ENCODE data around the gene BCAS3.
A peak's percentile ranks its signal among the peaks of the same experiment; 100 is the strongest.
"Not testable (repeated sequence)": the region's sequence is repeated elsewhere in the genome, so short reads cannot be mapped to it uniquely, and the experiment has no call there.

BCAS3 gene

GRCh38 chr17:60804831-60805230, 127.2 kb downstream of the BCAS3 start:
- no peak for DNase-seq

- DNase-seq: no peak
These were observed 131.8 kb downstream of the BCAS3 start for GRCh38 chr17:60809421-60809820.

GRCh38 chr17:60814941-60815340, 137.3 kb downstream of the BCAS3 start:
- not testable (repeated sequence) for DNase-seq

- DNase-seq: no peak
These were observed 139.5 kb downstream of the BCAS3 start for GRCh38 chr17:60817192-60817591.

GRCh38 chr17:60819447-60820130, 141.9 kb downstream of the BCAS3 start:
- no peak for DNase-seq

GRCh38 chr17:60823515-60823914, 145.9 kb downstream of the BCAS3 start:
- DNase-seq: no peak

- no peak for DNase-seq
These were observed 147.7 kb downstream of the BCAS3 start for GRCh38 chr17:60825351-60825750.

- DNase-seq: no peak
These were observed 150.3 kb downstream of the BCAS3 start for GRCh38 chr17:60827943-60828342.

- no peak for DNase-seq
These were observed 154.5 kb downstream of the BCAS3 start for GRCh38 chr17:60832151-60832585.

- DNase-seq: no peak
These were observed 155.0 kb downstream of the BCAS3 start for GRCh38 chr17:60832631-60833030.

GRCh38 chr17:60840456-60840855, 162.8 kb downstream of the BCAS3 start:
- DNase-seq: no peak

GRCh38 chr17:60845012-60845411, 167.4 kb downstream of the BCAS3 start:
- DNase-seq: no peak

- DNase-seq: no peak
These were observed 168.5 kb downstream of the BCAS3 start for GRCh38 chr17:60846175-60846574.

- DNase-seq: no peak
These were observed 173.5 kb downstream of the BCAS3 start for GRCh38 chr17:60851181-60851580.

- no peak for DNase-seq
These were observed 180.0 kb downstream of the BCAS3 start for GRCh38 chr17:60857556-60858080.

- DNase-seq: peak; percentile 9
These were observed 184.8 kb downstream of the BCAS3 start for GRCh38 chr17:60862482-60862881.

GRCh38 chr17:60863892-60864707, 186.4 kb downstream of the BCAS3 start:
- peak; percentile 45 for DNase-seq

GRCh38 chr17:60864708-60865005, 187.0 kb downstream of the BCAS3 start:
- DNase-seq: peak; percentile 47

- DNase-seq: peak; percentile 8
These were observed 197.1 kb downstream of the BCAS3 start for GRCh38 chr17:60874772-60875171.

GRCh38 chr17:60886731-60887613, 209.3 kb downstream of the BCAS3 start:
- DNase-seq: not testable (repeated sequence)

- DNase-seq: no peak
These were observed 210.0 kb downstream of the BCAS3 start for GRCh38 chr17:60887614-60888028.

GRCh38 chr17:60888812-60889709, 211.4 kb downstream of the BCAS3 start:
- no peak for DNase-seq

All from activated CD4-positive, alpha-beta T cell treated with anti-CD3 and anti-CD28 coated beads, Interleukin-2, Interleukin-6, amounts not matched to agents 100 ng/mL and 50 ng/mL, durations not matched to agents 16 hours and 8 hours (primary cell).